Adrenal gland (tissue), 5 donors: Measurements from ENCODE around the gene TPSB2.

Experiments used
- CTCF ChIP-seq, 6 experiments: fragments of 450-650 bp in 4 of 6; fragments of 200-600 bp in 2 of 6; sonication (generic) in 1 of 6; IDR thresholded peaks; 1 replicate in 5 of 6; 2 replicates in 1 of 6; pipeline versions ENCODE4 v1.5.1 to v1.8.0; 2016 to 2021; ENCODE audit warnings: antibody characterized with exemption in 6 of 6, mild to moderate bottlenecking in 2 of 6, moderate library complexity in 1 of 6
- POLR2A ChIP-seq, 2 donors: fragments of 450-650 bp; IDR thresholded peaks; one replicate each; pipeline ENCODE4 v1.6.1; 2017; ENCODE audit warnings: antibody characterized with exemption in 2 of 2, mild to moderate bottlenecking in 2 of 2, moderate library complexity in 1 of 2
- donor health status: DM: no; HTN: no; CAD: no.

DNA sequence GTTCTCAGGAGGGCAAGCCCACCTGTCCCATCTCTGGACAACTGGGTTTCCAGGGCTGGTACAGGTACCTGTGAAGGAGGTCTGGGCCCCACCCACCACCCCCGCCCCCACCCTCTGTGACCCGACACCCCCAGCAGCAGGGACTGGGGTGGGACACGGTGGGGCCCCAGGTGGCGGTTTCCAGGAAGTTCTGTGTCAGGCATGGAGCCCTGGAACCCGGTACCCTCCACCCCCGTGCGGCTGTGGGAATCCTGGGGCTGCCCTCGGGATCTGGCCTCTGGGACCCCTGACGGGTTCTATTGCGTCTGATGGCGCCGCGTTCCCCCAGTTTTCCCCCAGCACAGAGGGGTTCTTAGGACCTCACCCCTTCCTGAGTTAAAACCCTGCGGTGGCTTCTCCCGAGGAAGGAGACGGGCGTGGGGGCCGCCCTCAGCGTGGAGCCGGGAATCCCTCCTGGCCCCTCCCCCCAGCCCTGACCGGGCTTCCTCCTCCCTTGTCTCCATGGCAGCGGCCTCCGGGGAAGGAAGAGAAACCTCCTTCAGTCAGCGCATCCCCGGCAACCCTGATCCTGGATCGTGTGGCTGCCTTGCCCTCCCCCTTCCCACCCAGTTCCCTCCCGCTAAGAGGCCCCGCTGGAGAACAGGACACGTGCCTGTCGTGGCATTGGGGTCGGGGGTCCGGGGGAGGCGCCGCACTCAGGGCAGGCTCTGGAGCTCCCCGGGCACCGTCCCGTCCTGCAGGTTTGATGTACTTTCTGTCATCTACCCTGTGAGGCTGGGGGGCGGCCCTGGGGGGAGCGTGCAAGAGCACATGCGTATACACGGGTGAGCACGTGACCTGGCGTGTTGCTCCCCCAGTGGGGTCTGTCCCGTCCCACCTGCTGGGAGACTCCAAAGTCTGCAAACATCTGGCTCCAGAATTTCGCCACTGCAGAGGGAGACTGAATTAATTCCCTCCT, 46.8 kb downstream of the TPSB2 start:
- no peak for TF ChIP-seq POLR2A (IDR thresholded peaks at IDR 0.05)
- no peak for TF ChIP-seq CTCF (IDR thresholded peaks at IDR 0.05)
